Dendritic cell treated with granulocyte-macrophage colony-stimulating factor and Interleukin-4, amounts not matched to agents 40 ng/mL and 50 ng/mL, for 4 days (primary cell): ENCODE results near the gene NUP210.
"Not testable (repeated sequence)": the region's sequence is repeated elsewhere in the genome, so short reads cannot be mapped to it uniquely, and the experiment has no call there.

Experiments
- H3K27ac Mint-ChIP-seq: one replicate; pipeline ENCODE4 v1.8.0; 2022; ENCODE audit warnings: mild to moderate bottlenecking, mixed read lengths
- H3K27me3 Mint-ChIP-seq: one replicate; pipeline ENCODE4 v1.8.0; 2022; ENCODE audit warnings: mild to moderate bottlenecking, mixed read lengths
- H3K36me3 Mint-ChIP-seq: one replicate; pipeline ENCODE4 v1.8.0; 2022; ENCODE audit warnings: low read depth, mixed read lengths
- H3K4me1 Mint-ChIP-seq: one replicate; pipeline ENCODE4 v1.8.0; 2022; ENCODE audit warnings: low read depth, mixed read lengths
- H3K4me3 Mint-ChIP-seq: one replicate; pipeline ENCODE4 v1.8.0; 2022; ENCODE audit warnings: mild to moderate bottlenecking, moderate library complexity, mixed read lengths
- H3K9me3 Mint-ChIP-seq: one replicate; pipeline ENCODE4 v1.8.0; 2022; ENCODE audit warnings: mixed read lengths
- intact Hi-C: fragments of 100-400 bp; cut with micrococcal nuclease; formaldehyde crosslinking; loops from one replicate; pipeline ENCODE4 v1.15.0; 2022

NUP210 gene

DNA sequence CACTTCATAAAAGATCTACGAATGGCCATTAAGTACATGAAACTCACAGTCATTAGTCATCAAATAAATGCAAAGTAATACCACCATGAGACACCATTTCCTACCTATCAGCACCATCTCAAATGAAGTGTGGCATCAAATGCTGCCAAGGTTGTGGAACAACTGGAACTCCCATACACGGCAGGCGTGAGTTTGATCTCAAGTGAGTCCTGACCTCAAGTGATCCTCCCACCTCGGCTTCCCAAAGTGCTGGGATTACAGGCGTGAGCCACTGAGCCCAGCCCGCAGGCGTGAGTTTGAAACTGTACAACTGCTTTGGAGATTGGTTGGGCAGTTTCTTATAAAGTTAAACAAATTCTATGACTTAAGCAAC is 31.2 kb upstream of the NUP210 start:
- no peaks in the 10 kb centered on the region for H3K27me3 Mint-ChIP-seq
- H3K9me3 Mint-ChIP-seq: no peaks in the 10 kb centered on the region
- intact Hi-C loops: loop anchor here (1.0 kb wide), 1 partner anchor 37 kb away; no protein-coding TSS in a partner anchor
- H3K4me1 Mint-ChIP-seq: peaks cover 14% of the 10 kb centered on the region
- H3K4me3 Mint-ChIP-seq: peak overlapping the region; percentile 84
- no peaks in the 10 kb centered on the region for H3K36me3 Mint-ChIP-seq
- peak overlapping the region; percentile 84 for H3K27ac Mint-ChIP-seq

DNA sequence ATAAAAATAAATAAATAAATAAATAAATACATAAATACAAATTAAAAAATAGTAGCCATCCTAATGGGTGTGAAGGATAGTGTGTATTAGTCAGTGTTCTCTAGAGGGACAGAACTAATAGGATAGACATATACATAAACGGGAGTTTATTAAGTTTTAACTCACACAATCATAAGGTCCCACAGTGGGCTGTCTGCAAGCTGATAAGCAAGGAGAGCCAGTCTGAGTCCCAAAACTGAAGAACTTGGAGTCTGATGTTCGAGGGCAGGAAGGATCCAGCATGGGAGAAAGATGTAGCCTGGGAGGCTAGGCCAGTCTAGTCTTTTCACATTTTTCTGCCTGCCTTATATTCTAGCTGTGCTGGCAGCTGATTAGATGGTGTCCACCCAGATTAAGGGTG is 22.8 kb upstream of the NUP210 start:
- H3K4me1 Mint-ChIP-seq, H3K27ac Mint-ChIP-seq, H3K36me3 Mint-ChIP-seq, H3K27me3 Mint-ChIP-seq, H3K9me3 Mint-ChIP-seq, H3K4me3 Mint-ChIP-seq, intact Hi-C loops: not testable (repeated sequence)

DNA sequence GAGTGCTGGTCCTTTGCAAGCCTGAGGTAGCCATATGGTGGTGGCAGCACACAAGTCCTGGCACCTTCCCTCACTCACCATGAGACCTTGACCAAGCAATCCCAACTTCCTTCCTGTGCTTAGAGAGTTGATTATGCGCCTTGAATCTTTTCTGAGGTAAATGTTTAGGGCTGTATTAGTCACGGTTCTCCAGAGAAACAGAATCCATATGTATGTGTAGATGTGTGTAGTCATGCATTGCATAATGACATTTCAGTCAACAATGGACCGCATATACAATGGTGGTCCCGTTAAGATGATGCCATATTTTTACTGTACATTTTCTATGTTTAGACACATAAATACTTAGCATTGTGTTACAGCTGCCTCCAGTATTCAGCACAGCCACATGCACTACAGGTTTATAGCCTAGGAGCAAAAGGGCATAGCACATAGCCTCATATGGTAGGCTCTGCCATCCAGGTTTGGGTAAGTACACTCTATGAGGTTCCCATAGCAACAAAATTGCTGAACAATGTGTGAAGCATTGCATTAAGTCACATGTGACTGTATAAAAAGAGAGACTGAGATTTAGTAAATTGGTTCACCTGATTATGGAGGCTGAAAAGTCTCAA is 20.2 kb upstream of the NUP210 start:
- intact Hi-C loops: no loop called here
- H3K27ac Mint-ChIP-seq: no peak overlapping the region
- no peaks in the 10 kb centered on the region for H3K4me1 Mint-ChIP-seq
- H3K36me3 Mint-ChIP-seq: no peaks in the 10 kb centered on the region
- H3K27me3 Mint-ChIP-seq: no peaks in the 10 kb centered on the region
- no peak overlapping the region for H3K4me3 Mint-ChIP-seq
- H3K9me3 Mint-ChIP-seq: no peaks in the 10 kb centered on the region

DNA sequence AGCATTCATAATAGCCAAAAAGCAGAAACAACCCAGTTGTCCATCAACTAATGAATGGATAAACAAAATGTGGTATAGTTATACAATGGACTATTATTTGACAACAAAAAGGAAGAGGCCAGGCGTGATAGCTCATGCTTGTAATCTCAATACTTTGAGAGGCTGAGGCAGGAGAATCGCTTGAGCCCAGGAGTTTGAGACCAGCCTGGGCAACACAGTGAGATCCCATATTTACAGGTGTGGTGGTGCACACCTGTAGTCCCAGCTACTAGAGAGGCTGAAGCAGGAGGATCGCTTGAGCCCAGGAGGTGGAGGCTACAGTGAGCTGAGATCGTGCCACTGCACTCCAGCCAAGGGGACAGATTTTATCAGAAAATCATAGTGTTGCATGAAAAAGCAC is 16.1 kb upstream of the NUP210 start:
- H3K36me3 Mint-ChIP-seq, intact Hi-C loops, H3K4me3 Mint-ChIP-seq, H3K27ac Mint-ChIP-seq, H3K9me3 Mint-ChIP-seq, H3K27me3 Mint-ChIP-seq, H3K4me1 Mint-ChIP-seq: not testable (repeated sequence)

DNA sequence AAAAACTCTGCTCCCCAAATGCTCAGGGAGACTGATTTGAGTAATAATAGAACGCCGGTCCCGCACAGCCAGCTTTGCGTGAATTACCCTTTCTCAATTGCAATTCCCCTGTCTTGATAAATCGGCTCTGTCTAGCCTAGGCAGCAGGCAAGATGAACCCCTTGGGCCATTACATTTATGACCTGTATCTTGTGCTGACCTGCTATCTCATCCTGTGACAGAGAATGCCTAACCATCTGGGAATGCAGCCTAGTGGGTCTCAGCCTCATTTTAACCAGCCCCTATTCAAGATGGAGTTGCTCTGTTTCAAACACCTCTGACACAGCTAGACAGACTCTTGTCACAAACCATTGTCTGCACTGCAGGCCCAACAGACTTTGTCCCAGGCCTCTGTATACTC is 13.8 kb upstream of the NUP210 start:
- Mint-ChIP-seq H3K9me3 (no peaks in the 10 kb centered on the region), H3K27ac (no peak overlapping the region), H3K27me3 (peaks cover 1% of the 10 kb centered on the region), H3K4me3 (no peak overlapping the region), H3K4me1 (peaks cover 5% of the 10 kb centered on the region), H3K36me3 (no peaks in the 10 kb centered on the region)
- intact Hi-C loops: no loop called here

DNA sequence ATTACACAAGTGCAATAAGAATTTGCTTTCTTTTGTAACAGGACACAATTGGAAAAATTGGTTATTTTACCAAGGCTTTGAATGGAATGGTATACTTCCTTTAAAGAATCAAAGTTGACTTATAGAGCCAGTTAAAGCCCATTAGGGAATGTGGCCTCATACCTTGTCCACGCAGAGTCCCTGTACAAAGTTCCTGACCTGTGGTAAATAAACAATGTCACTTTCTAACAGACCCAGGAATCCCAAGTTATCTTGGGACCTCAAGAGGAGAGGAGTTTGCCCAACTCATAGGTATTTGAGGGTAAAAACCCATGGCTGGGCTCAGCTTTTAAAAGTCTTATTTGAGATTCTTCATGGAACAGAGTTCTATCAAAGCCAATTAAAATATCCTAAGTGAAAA is 12.0 kb upstream of the NUP210 start:
- Mint-ChIP-seq H3K36me3 (no peaks in the 10 kb centered on the region), H3K4me3 (no peak overlapping the region), H3K9me3 (no peaks in the 10 kb centered on the region), H3K27me3 (peaks cover 1% of the 10 kb centered on the region), H3K4me1 (peaks cover 5% of the 10 kb centered on the region), H3K27ac (no peak overlapping the region)
- intact Hi-C loops: no loop called here

DNA sequence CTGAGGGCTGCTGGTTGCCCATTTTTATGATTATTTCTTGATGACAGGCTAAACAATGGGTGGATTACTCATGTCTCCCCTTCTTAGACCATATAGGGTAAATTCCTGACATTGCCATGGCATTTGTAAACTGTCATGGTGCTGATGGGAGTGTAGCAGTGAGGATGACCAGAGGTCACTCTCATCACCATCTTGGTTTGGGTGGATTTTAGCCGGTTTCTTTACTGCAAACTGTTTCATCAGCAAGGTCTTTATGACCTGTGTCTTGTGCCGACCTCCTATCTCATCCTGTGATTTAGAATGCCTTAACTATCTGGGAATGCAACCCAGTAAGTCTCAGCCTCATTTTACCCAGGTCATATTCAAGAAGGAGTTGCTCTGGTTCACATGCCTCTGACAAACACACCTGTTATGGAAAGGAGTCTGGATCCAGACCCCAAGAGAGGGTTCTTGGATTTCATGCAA is 10.3 kb upstream of the NUP210 start:
- intact Hi-C loops, H3K4me1 Mint-ChIP-seq, H3K27me3 Mint-ChIP-seq, H3K9me3 Mint-ChIP-seq, H3K27ac Mint-ChIP-seq, H3K36me3 Mint-ChIP-seq, H3K4me3 Mint-ChIP-seq: not testable (repeated sequence)

DNA sequence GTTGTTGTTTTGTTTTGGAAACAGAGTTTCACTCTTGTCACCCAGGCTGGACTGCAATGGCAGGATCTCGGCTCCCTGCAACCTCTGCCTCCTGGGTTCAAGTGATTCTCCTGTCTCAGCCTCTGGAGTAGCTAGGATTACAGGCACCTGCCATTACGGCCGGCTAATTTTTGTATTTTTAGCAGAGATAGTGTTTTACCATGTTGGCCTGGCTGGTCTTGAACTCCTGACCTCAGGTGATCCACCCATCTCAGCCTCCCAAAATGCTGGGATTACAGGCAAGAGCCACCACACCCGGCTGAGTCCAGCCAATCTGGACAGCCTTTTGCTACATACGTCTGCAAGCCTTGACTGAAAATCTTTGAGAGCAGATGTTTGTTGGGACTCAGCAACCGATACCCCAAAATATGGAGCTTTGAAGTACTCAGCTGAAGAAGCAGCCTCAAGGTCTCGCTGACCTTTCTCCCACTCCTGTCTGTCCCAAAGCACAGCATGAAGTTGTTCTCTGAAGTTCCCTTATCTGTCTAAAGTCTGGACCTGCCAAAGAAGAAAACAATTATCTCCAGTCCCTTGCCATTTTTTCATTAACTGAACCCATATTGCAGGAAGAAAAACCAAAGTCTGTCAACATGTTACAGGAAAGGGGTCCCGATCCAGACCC is 9.6 kb upstream of the NUP210 start:
- Mint-ChIP-seq H3K4me3 (no peak overlapping the region), H3K4me1 (peaks cover 5% of the 10 kb centered on the region), H3K9me3 (no peaks in the 10 kb centered on the region), H3K27ac (no peak overlapping the region), H3K36me3 (no peaks in the 10 kb centered on the region), H3K27me3 (peaks cover 1% of the 10 kb centered on the region)
- intact Hi-C loops: no loop called here

DNA sequence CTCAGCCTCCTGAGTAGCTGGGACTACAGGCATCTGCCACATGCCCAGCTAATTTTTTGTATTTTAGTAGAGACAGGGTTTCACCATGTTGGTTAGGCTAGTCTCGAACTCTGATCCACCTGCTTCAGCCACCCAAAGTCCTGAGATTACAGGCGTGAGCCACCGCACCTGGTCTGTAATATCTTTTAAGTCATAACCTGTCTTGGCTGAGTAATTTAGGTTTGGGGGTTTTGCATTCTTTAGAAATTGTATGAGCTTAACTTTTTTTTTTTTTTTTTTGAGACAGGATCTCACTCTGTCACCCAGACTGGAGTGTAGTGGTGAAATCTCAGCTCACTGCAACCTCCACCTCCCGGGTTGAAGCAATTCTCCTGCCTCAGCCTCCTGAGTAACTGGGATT is 8.6 kb upstream of the NUP210 start:
- intact Hi-C loops, H3K4me1 Mint-ChIP-seq, H3K27me3 Mint-ChIP-seq, H3K9me3 Mint-ChIP-seq, H3K27ac Mint-ChIP-seq, H3K4me3 Mint-ChIP-seq, H3K36me3 Mint-ChIP-seq: not testable (repeated sequence)

DNA sequence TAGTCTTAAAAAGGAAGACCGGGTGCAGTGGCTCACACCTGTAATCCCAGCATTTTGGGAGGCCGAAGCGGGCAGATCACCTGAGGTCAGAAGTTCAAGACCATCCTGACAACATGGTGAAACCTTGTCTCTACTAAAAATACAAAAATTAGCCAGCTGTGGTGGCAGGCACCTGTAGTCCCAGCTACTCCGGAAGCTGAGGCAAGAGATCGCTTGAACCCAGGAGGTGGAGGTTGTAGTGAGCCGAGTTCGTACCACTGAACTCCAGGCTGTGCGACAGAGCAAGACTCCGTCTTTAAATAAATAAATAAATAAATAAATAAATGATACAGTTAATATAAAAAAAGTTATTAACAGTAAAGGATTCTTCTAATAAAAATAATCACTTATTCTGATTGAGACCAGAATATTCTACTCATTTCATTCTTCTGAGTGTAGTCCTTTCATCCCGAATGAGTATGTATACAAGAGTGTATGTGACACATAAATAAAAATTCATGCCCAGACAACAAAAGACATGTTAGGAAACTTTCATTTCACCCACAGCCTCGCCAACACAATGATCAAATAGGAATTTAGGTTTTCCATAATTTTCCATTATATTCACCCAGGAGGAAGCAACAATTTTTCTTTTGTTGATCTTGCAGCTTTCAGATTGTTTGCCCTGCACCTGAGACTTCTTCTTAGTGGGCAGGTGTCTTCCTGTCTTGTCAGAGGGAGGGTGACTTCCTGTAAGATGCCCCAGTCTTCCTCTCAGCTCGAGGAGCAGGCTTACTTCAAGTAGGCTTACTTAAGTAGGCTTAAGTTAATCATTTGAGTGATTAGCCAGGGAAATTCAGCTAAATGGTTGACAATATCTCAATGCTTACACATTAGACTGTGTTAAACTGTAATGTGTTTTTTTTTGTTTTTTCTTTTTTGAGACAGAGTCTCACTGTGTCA is 7.8 kb upstream of the NUP210 start:
- no peaks in the 10 kb centered on the region for H3K27me3 Mint-ChIP-seq
- H3K4me3 Mint-ChIP-seq: no peak overlapping the region
- no peak overlapping the region for H3K27ac Mint-ChIP-seq
- intact Hi-C loops: no loop called here
- H3K36me3 Mint-ChIP-seq: no peaks in the 10 kb centered on the region
- H3K4me1 Mint-ChIP-seq: peaks cover 5% of the 10 kb centered on the region
- H3K9me3 Mint-ChIP-seq: no peaks in the 10 kb centered on the region

DNA sequence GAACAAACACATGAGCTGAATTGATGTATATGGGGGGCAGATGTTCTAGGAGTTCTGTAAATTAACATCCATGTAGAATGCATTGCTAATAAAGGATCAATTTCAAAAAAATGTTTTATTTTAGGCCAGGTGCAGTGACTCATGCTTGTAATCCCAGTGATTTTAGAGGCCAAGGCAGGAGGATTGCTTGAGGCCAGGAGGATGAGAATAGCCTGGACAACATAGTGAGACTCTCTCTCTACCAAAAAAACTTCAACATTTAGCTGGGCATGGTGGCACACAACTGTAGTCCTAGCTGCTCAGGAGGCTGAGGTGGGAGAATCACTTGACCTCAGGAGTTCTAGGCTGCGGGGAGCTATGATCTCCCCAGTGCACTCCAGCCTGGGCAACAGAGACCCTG is 6.5 kb upstream of the NUP210 start:
- Mint-ChIP-seq H3K36me3 (no peaks in the 10 kb centered on the region), H3K27ac (no peak overlapping the region), H3K4me1 (peaks cover 4% of the 10 kb centered on the region), H3K27me3 (no peaks in the 10 kb centered on the region), H3K9me3 (no peaks in the 10 kb centered on the region), H3K4me3 (no peak overlapping the region)
- intact Hi-C loops: no loop called here

DNA sequence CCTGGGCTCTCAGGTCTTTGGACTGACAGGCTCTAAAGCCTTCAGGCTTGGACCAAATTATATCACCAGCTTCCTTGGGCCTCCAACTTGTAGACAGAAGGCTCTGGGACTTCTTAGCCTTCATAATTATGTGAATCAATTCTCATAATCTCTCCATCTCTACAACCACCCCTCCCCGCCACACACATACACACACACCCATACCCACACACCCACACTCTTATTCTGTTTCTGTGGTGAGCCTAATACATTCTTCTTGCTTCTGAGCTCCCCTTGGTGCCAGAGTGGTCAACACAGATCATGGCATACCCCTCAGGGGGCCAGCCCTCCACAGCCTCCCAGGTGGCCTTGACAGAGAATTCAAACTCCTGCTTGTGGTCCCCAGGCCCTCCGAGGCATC is 5.6 kb upstream of the NUP210 start:
- H3K4me1 Mint-ChIP-seq: peaks cover 9% of the 10 kb centered on the region
- no peaks in the 10 kb centered on the region for H3K36me3 Mint-ChIP-seq
- H3K9me3 Mint-ChIP-seq: no peaks in the 10 kb centered on the region
- H3K4me3 Mint-ChIP-seq: no peak overlapping the region
- no peaks in the 10 kb centered on the region for H3K27me3 Mint-ChIP-seq
- intact Hi-C loops: no loop called here
- H3K27ac Mint-ChIP-seq: no peak overlapping the region

DNA sequence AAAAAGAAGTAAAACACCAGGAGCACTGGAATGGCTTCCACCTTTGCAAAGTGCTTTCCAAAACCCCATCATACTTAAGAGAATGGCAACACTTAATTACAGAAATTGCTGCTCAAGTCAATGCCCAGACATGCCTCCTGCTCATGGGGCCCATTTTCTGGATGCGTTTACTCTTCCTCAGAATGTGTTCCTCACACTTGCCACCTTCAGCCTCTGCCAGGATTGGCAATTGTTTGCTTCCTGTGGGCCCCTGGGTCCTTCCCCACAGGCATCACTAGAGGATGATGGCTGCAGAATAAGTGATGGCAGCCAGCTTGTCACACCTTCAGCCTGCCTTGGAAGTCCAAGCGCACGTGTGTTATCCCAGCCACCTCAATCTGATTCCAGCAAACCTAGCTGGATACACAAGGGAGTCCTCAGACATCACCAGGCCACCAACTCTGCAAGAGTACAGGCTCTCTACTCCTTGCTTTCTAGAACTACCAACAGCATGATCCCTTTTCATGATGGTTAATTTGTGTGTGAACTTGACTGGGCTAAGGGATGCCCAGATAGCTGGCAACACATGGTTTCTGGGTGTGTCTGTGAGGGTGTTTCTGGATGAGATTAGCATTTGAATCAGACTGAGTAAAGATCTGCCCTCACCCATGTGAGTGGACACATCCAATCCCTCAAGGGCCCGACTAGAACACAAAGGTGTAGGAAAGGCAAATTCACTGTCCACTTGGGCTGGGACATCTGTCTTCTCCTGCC is 4.9 kb upstream of the NUP210 start:
- no peak overlapping the region for H3K27ac Mint-ChIP-seq
- intact Hi-C loops: no loop called here
- H3K9me3 Mint-ChIP-seq: no peaks in the 10 kb centered on the region
- peaks cover 11% of the 10 kb centered on the region for H3K4me1 Mint-ChIP-seq
- H3K4me3 Mint-ChIP-seq: no peak overlapping the region
- no peaks in the 10 kb centered on the region for H3K27me3 Mint-ChIP-seq
- no peaks in the 10 kb centered on the region for H3K36me3 Mint-ChIP-seq
